IMR-90 (cell line): ENCODE data around the gene RER1. TPM values are rescaled to one million over a fixed set of nuclear protein-coding genes. Genes with fewer than 3 reads are reported as not detected.

ENCODE experiments used
- ATAC-seq: fragments of 200-7000 bp; cut with Tn5 transposase; 2 replicates; pipeline ENCODE4 v1.9.1; 2020; ENCODE audit warnings: low read depth, mild to moderate bottlenecking, moderate library complexity
- BruUV-seq: library from RNA; stranded (reverse); fragments of 400-500 nt; replicated peaks from 2 replicates; lab custom pipeline; 2021; lab: Mats Ljungman, UMichigan
- CTCF ChIA-PET: fragments of 300-600 bp; formaldehyde crosslinking; extraction: SDS; loops from one replicate; lab custom pipeline; 2021; ENCODE audit warnings: antibody characterized with exemption; lab: Yijun Ruan, JAX
- POLR2A ChIA-PET: fragments of 300-600 bp; sonication (Branson Sonifier 250); formaldehyde crosslinking; loops from one replicate; lab custom pipeline; 2022; ENCODE audit warnings: antibody characterized with exemption; ENCODE audit not compliant: unreplicated experiment; lab: Charles Lee
- DNase-seq: peaks from one replicate; pipeline ENCODE4 v3.0.0; 2013
- H2AFZ ChIP-seq: replicated peaks from 2 replicates; pipeline ENCODE3; 2013; ENCODE audit warnings: low read length, mild to moderate bottlenecking; ENCODE audit not compliant: poor library complexity
- H2AK5ac ChIP-seq: 2 replicates; pipeline ENCODE4 v1.6.1; 2013; ENCODE audit warnings: low read depth, low read length, inconsistent platforms
- H2AK9ac ChIP-seq: replicated peaks from 2 replicates; pipeline ENCODE3; 2013; ENCODE audit warnings: mild to moderate bottlenecking, low read depth, low read length, moderate library complexity; ENCODE audit not compliant: poor library complexity
- H2BK120ac ChIP-seq: 2 replicates; pipeline ENCODE4 v1.6.1; 2013; ENCODE audit warnings: low read depth, low read length, inconsistent platforms
- H2BK15ac ChIP-seq: 3 replicates; pipeline ENCODE4 v1.6.1; 2013; ENCODE audit warnings: low read depth, low read length, inconsistent platforms
- H2BK20ac ChIP-seq: 2 replicates; pipeline ENCODE4 v1.6.1; 2013; ENCODE audit warnings: low read depth, mild to moderate bottlenecking, inconsistent platforms, low read length, moderate library complexity
- H2BK5ac ChIP-seq: 2 replicates; pipeline ENCODE4 v1.6.1; 2013; ENCODE audit warnings: mild to moderate bottlenecking, low read depth, low read length, inconsistent platforms; ENCODE audit not compliant: poor library complexity, severe bottlenecking
- H3K14ac ChIP-seq: replicated peaks from 2 replicates; pipeline ENCODE4 v1.6.1; 2013; ENCODE audit warnings: low read depth, low read length, inconsistent platforms
- H3K18ac ChIP-seq: 2 replicates; pipeline ENCODE4 v1.6.1; 2013; ENCODE audit warnings: low read depth, low read length, control low read depth
- H3K23ac ChIP-seq: 2 replicates; pipeline ENCODE4 v1.6.1; 2013; ENCODE audit warnings: low read depth, low read length, inconsistent platforms
- H3K27ac ChIP-seq: 2 replicates; pipeline ENCODE4 v1.5.1; 2013; ENCODE audit warnings: mild to moderate bottlenecking, control low read depth, low read length; ENCODE audit not compliant: insufficient read depth
- H3K27me3 ChIP-seq: 2 replicates; pipeline ENCODE4 v1.6.1; 2013; ENCODE audit warnings: low read length; ENCODE audit not compliant: control insufficient read depth, insufficient read depth
- H3K36me3 ChIP-seq: 2 replicates; pipeline ENCODE4 v1.6.1; 2013; ENCODE audit warnings: low read length, mixed read lengths; ENCODE audit not compliant: control insufficient read depth, insufficient read depth
- H3K4ac ChIP-seq: 2 replicates; pipeline ENCODE4 v1.6.1; 2013; ENCODE audit warnings: low read depth, low read length, inconsistent platforms
- H3K4me1 ChIP-seq: 2 replicates; pipeline ENCODE4 v1.6.1; 2013; ENCODE audit warnings: low read length, mixed read lengths; ENCODE audit not compliant: control insufficient read depth, insufficient read depth
- H3K4me2 ChIP-seq: 2 replicates; pipeline ENCODE4 v1.6.1; 2013; ENCODE audit warnings: low read depth, mild to moderate bottlenecking, control low read depth, low read length, moderate library complexity
- H3K4me3 ChIP-seq: 2 replicates; pipeline ENCODE4 v1.5.1; 2013; ENCODE audit warnings: low read depth, mild to moderate bottlenecking, control low read depth, low read length, moderate library complexity; ENCODE audit not compliant: insufficient read depth
- H3K56ac ChIP-seq: 2 replicates; pipeline ENCODE4 v1.6.1; 2013; ENCODE audit warnings: low read length, inconsistent platforms; ENCODE audit not compliant: insufficient read depth; ENCODE audit errors: extremely low read depth
- H3K79me1 ChIP-seq, 2 experiments: 2 replicates each; pipeline ENCODE4 v1.6.1; 2013; ENCODE audit warnings: low read length in 2 of 2, inconsistent platforms in 1 of 2, low read depth in 1 of 2
- H3K9ac ChIP-seq: 2 replicates; pipeline ENCODE4 v1.6.1; 2013; ENCODE audit warnings: low read depth, low read length, control low read depth
- H3K9me1 ChIP-seq: 2 replicates; pipeline ENCODE4 v1.6.1; 2013; ENCODE audit warnings: low read length, inconsistent platforms; ENCODE audit not compliant: insufficient read depth
- H3K9me3 ChIP-seq: 2 replicates; pipeline ENCODE4 v1.6.1; 2013; ENCODE audit warnings: low read length; ENCODE audit not compliant: control insufficient read depth, insufficient read depth
- H4K20me1 ChIP-seq: 2 replicates; pipeline ENCODE4 v1.6.1; 2013; ENCODE audit warnings: low read length, inconsistent platforms; ENCODE audit not compliant: insufficient read depth
- H4K5ac ChIP-seq: 2 replicates; pipeline ENCODE4 v1.6.1; 2013; ENCODE audit warnings: mild to moderate bottlenecking, low read depth, low read length, control low read depth
- H4K8ac ChIP-seq, 2 experiments: 2 replicates each; pipeline ENCODE4 v1.6.1; 2013; ENCODE audit warnings: low read depth in 2 of 2, low read length in 2 of 2, control low read depth in 1 of 2, inconsistent platforms in 1 of 2
- H4K91ac ChIP-seq: 2 replicates; pipeline ENCODE4 v1.6.1; 2013; ENCODE audit warnings: low read depth, low read length, inconsistent platforms; ENCODE audit not compliant: insufficient read depth
- BHLHE40 ChIP-seq: fragments of 150-350 bp; IDR thresholded peaks from 2 replicates; pipeline ENCODE4 v1.6.1; 2016; ENCODE audit warnings: mild to moderate bottlenecking, low read depth, low read length
- CEBPB ChIP-seq: IDR thresholded peaks from 2 replicates; pipeline ENCODE4 v1.6.1; 2012; ENCODE audit warnings: low read depth, low read length, improper control_type of control experiment
- CHD1 ChIP-seq: IDR thresholded peaks from 2 replicates; pipeline ENCODE4 v1.6.1; 2012; ENCODE audit warnings: low read depth, low read length, improper control_type of control experiment
- CTCF ChIP-seq: conservative IDR thresholded peaks from 2 replicates; pipeline ENCODE4 v1.5.1; 2012; ENCODE audit warnings: mild to moderate bottlenecking, low read depth, low read length, improper control_type of control experiment
- ELK1 ChIP-seq: fragments of 150-350 bp; IDR thresholded peaks from 2 replicates; pipeline ENCODE4 v1.6.1; 2016; ENCODE audit warnings: low read depth, mild to moderate bottlenecking, low read length, moderate library complexity, borderline replicate concordance
- FOS ChIP-seq: fragments of 150-350 bp; IDR thresholded peaks from 2 replicates; pipeline ENCODE4 v1.6.1; 2016; ENCODE audit warnings: low read depth, low read length
- MAFK ChIP-seq: IDR thresholded peaks from 2 replicates; pipeline ENCODE4 v1.6.1; 2012; ENCODE audit warnings: low read depth, low read length, improper control_type of control experiment
- MAZ ChIP-seq: IDR thresholded peaks from 2 replicates; pipeline ENCODE4 v1.6.1; 2012; ENCODE audit warnings: low read depth, mild to moderate bottlenecking, low read length, improper control_type of control experiment, moderate library complexity, borderline replicate concordance
- MXI1 ChIP-seq: IDR thresholded peaks from 2 replicates; pipeline ENCODE4 v1.6.1; 2012; ENCODE audit warnings: low read depth, mild to moderate bottlenecking, low read length, moderate library complexity, borderline replicate concordance
- NFE2L2 ChIP-seq: fragments of 150-350 bp; IDR thresholded peaks from 2 replicates; pipeline ENCODE4 v1.6.1; 2016; ENCODE audit warnings: low read depth, mild to moderate bottlenecking, low read length
- POLR2A ChIP-seq: IDR thresholded peaks from 2 replicates; pipeline ENCODE4 v1.6.1; 2012; ENCODE audit warnings: mild to moderate bottlenecking, low read depth, low read length
- RCOR1 ChIP-seq: IDR thresholded peaks from 2 replicates; pipeline ENCODE4 v1.6.1; 2012; ENCODE audit warnings: mild to moderate bottlenecking, low read length, improper control_type of control experiment; ENCODE audit not compliant: insufficient replicate concordance
- RFX5 ChIP-seq: IDR thresholded peaks from 2 replicates; pipeline ENCODE4 v1.8.0; 2012; ENCODE audit warnings: low read depth, mild to moderate bottlenecking, low read length, moderate library complexity
- SMC3 ChIP-seq: fragments of 150-350 bp; IDR thresholded peaks from 2 replicates; pipeline ENCODE4 v1.6.1; 2016; ENCODE audit warnings: low read depth, mild to moderate bottlenecking, antibody characterized with exemption, low read length, moderate library complexity
- USF2 ChIP-seq: fragments of 150-350 bp; IDR thresholded peaks from 2 replicates; pipeline ENCODE4 v1.6.1; 2017; ENCODE audit warnings: mild to moderate bottlenecking, antibody characterized with exemption, low read length, low read depth
- WGBS, 2 experiments: methylation state at CpG; one replicate each; pipeline versions ENCODE4 v1.1.5 to v1.1.7; 2013; ENCODE audit warnings: missing lambda C conversion rate in 2 of 2; ENCODE audit not compliant: insufficient read length in 1 of 2; ENCODE audit errors: extremely low coverage in 2 of 2; 5-methylcytosine and 5-hydroxymethylcytosine counted together
- dilution Hi-C: fragments of 300-500 bp; cut with HindIII; formaldehyde crosslinking; loops from one replicate; pipeline ENCODE4 v1.14.3; 2018; ENCODE audit warnings: low sequenced_read_pairs; ENCODE audit not compliant: unreplicated experiment
- in situ Hi-C: fragments of 300-500 bp; cut with MboI; formaldehyde crosslinking; loops from 3 replicates; pipeline ENCODE4 v1.14.3; 2019; ENCODE audit warnings: low sequenced_read_pairs, inconsistent platforms, mixed read lengths
- intact Hi-C: fragments of 100-400 bp; cut with micrococcal nuclease; formaldehyde crosslinking; loops from 2 replicates; pipeline ENCODE4 v1.10.0; 2022
- polyA plus RNA-seq, 3 experiments: library from polyadenylated mRNA; depleted of rRNA; stranded (reverse); fragments of >200 nt; gene quantifications; 2 replicates each; pipeline ENCODE4 v1.2.3, GENCODE V29; 2012; ENCODE audit warnings: low replicate concordance in 1 of 3
- total RNA-seq: library from RNA; depleted of rRNA; stranded (reverse); fragments of >200 nt; gene quantifications from 2 replicates; pipeline ENCODE4 v1.2.3, GENCODE V29; 2012

The RER1 gene
- total and polyA plus RNA-seq, 2 of the 4 experiments (the other 2 are of a cell fraction), result 47.1 to 240 TPM

DNA sequence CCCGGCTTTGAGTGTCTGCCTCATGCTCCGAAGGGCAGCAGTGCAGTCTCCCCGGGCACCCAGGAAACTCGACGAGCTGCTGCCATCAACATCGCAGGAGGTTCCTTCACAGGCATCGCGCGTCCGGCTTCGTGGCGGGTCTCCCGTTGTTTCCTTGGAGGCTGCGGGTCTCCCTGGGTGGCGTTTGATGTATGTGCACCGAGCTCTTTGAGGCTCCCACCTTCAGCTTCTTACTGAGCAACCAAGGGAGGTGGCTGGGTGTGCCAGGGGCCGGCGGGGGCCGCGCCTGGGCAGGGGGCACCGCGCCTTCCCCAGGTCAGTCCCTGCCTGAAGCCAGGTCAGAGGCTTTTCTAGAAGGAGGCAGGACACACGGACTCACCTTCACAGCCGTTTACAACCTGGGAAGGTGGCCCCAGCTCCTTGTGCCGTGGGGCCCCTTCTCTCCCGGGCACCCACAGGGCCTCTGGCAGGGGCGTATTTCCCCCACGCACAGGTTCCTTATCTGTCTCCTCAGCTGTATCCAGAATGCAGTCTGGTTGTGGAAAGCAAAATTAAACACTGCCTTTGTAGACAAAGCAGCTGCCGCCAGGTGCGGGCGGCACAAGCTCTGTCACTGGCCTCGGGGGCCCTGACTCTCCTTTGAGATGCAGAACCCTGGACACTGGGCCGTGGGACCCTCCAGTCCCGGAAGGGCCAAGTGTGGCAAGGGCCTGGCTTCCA, 42.5 kb downstream of the RER1 start:
- H2BK5ac ChIP-seq, result no peak overlapping the region
- H2BK20ac ChIP-seq, result no peak overlapping the region
- no peak overlapping the region for H2BK120ac ChIP-seq
- H3K79me1 ChIP-seq, result no peaks in the 10 kb centered on the region
- H4K20me1 ChIP-seq, result no peaks in the 10 kb centered on the region; the same call in 1 of the 2 replicates
- no peak overlapping the region for H4K8ac ChIP-seq
- in situ Hi-C loops (loop anchor here (25.0 kb wide), 1 partner anchor 628 kb away; the partner anchor contains the start of gene PRDM16), dilution Hi-C loops (no loop called here), intact Hi-C loops (loop anchor here (5.0 kb wide), 1 partner anchor 113 kb away; no protein-coding TSS in a partner anchor)
- no peak overlapping the region for H3K14ac ChIP-seq
- POLR2A ChIA-PET, result no interaction called here
- no peak overlapping the region for H2AK9ac ChIP-seq
- H2BK15ac ChIP-seq, result no peak overlapping the region
- no peak overlapping the region for H3K4me3 ChIP-seq
- H3K9me3 ChIP-seq, result peaks cover 5% of the 10 kb centered on the region; the same call in 1 of the 2 replicates
- DNase-seq, result no peak
- H4K5ac ChIP-seq, result no peak overlapping the region
- 57% methylated on average over 13 of the region's 34 CpGs; no CpG with 5 or more reads in 1 of the 2 experiments for WGBS, 2 experiments
- ATAC-seq, result no peak
- H3K27me3 ChIP-seq, result peaks cover 51% of the 10 kb centered on the region
- H3K9me1 ChIP-seq, result no peaks in the 10 kb centered on the region
- H3K36me3 ChIP-seq, result no peaks in the 10 kb centered on the region
- no peak overlapping the region for H3K27ac ChIP-seq
- no peak overlapping the region for H3K4me2 ChIP-seq
- no peak overlapping the region for H4K91ac ChIP-seq
- no peak overlapping the region for H3K18ac ChIP-seq
- no peaks in the 10 kb centered on the region for H3K4me1 ChIP-seq
- H3K56ac ChIP-seq, result no peak overlapping the region
- H3K23ac ChIP-seq, result no peak overlapping the region
- CTCF ChIA-PET, result no interaction called here
- no peak overlapping the region for H3K9ac ChIP-seq
- no peak overlapping the region for H2AK5ac ChIP-seq
- H2AFZ ChIP-seq, result no peak overlapping the region
- BruUV-seq, result no TSS peak
- H3K4ac ChIP-seq, result no peak overlapping the region
- no peak for TF ChIP-seq RCOR1
- no peak for TF ChIP-seq CEBPB
- TF ChIP-seq FOS, result no peak
- TF ChIP-seq MAZ, result no peak
- no peak for TF ChIP-seq MXI1
- no peak for TF ChIP-seq RFX5
- TF ChIP-seq ELK1, result no peak
- no peak for TF ChIP-seq CHD1
- TF ChIP-seq POLR2A, result no peak
- no peak for TF ChIP-seq CTCF
- no peak for TF ChIP-seq NFE2L2
- no peak for TF ChIP-seq USF2
- TF ChIP-seq MAFK, result no peak
- no peak for TF ChIP-seq SMC3
- no peak for TF ChIP-seq BHLHE40
